GM23248 (cell line): ENCODE measurements around the gene GGCT.

Experiments used
- EZH2 ChIP-seq: fragments of 200-600 bp; sonication (generic); IDR thresholded peaks from 2 replicates; pipeline ENCODE4 v1.6.1; 2018; ENCODE audit warnings: antibody characterized with exemption, mild to moderate bottlenecking; ENCODE audit not compliant: insufficient read depth, poor library complexity, severe bottlenecking
- EZH2phosphoT487 ChIP-seq: fragments of 200-600 bp; sonication (generic); IDR thresholded peaks from 2 replicates; pipeline ENCODE4 v1.6.1; 2018; ENCODE audit warnings: antibody characterized with exemption, moderate library complexity, mild to moderate bottlenecking, low read depth; ENCODE audit not compliant: insufficient read depth

DNA sequence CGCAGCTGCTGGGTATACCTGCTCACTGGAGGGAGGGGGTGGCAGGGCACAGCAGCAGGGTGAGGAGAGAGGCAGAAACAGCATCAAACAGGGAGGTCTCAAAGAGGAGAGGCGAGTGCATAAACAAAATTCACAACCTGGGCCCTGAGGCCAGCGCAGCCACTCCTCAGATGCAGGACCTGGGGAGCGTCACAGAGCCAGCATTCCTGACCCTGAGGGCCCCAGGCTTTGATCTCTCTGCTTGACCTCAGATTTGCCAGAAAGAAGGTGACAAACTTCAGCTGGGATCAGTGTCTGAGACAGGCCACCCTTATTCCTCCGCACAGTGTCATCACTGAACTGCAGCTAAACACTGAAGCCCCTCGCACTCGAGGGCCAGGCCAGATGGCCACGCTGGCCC, 51.6 kb downstream of the GGCT start:
- no peak for TF ChIP-seq EZH2
- TF ChIP-seq EZH2phosphoT487 = no peak
